ENCODE measurements around the gene COQ8B.

COQ8B gene

DNA sequence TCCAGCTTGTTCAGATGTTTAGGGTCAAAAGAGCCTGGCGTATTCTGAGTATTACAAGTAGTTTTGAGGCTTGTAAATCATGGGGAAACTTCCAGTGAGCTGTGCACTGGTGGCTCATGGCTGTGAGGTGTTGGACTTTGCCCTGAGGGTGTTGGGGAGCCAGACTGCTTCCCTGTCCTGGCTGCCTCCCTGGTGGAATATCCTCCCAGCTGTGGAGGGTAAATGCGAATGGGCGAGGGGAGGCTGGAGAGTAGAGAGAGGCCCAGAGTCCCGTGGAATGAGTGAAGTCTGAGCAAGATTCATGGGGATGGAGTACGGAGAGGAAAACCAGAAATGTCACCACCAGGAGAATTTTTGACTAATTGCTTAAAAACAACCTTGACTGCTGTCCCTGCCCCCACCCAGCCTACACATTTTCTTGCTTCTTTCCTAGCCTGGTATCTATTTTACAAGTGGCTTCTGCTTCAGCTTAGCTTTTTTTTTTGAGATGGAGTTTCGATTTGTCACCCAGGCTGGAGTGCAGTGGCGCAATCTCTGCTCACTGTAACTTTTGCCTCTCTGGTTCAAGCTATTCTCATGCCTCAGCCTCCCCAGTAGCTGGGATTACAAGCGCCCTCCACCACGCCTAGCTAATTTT is 38.0 kb upstream of the COQ8B start:
- no peaks in the 10 kb centered on the region for H3K9me3 ChIP-seq
- no peak overlapping the region for H3K4me3 ChIP-seq (ENCODE audit: low read depth in 1 of 2, low read length in 1 of 2)
- peaks cover 20% of the 10 kb centered on the region for H3K36me3 ChIP-seq
- H3K27me3 ChIP-seq = no peaks in the 10 kb centered on the region
- H3K27ac ChIP-seq = peak overlapping the region; percentile 72
- H3K4me1 ChIP-seq (ENCODE audit: control insufficient read depth in 1 of 2, insufficient read depth in 1 of 2, low read depth in 1 of 2, low read length in 1 of 2) = peaks cover 46 to 62% of the 10 kb centered on the region in 2 experiments
- TF ChIP-seq, protein P1, sequence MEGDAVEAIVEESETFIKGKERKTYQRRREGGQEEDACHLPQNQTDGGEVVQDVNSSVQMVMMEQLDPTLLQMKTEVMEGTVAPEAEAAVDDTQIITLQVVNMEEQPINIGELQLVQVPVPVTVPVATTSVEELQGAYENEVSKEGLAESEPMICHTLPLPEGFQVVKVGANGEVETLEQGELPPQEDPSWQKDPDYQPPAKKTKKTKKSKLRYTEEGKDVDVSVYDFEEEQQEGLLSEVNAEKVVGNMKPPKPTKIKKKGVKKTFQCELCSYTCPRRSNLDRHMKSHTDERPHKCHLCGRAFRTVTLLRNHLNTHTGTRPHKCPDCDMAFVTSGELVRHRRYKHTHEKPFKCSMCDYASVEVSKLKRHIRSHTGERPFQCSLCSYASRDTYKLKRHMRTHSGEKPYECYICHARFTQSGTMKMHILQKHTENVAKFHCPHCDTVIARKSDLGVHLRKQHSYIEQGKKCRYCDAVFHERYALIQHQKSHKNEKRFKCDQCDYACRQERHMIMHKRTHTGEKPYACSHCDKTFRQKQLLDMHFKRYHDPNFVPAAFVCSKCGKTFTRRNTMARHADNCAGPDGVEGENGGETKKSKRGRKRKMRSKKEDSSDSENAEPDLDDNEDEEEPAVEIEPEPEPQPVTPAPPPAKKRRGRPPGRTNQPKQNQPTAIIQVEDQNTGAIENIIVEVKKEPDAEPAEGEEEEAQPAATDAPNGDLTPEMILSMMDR (IDR thresholded peaks at IDR 0.05) = no peak

DNA sequence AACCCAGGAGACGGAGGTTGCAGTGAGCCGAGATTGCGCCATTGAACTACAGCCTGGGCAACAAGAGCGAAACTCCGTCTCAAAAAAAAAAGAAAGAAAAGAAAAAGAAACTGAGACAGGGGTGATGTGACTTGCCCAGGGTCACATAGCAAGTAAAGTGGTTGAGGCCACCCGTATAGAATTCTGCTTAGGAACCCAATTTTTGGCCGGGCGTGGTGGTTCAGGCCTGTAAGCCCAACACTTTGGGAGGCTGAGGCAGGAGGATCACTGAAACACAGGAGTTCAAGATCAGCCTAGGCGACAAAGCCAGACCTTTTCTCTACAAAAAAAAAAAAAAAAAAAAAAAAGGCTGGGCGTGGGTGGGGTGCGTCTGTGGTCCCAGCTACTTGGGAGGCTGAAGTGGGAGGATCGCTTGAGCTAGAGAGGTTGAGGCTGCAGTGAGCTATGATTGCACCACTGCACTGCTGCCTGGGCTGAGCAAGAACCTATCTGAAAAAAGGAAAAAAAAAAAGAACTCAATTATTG is 35.6 kb upstream of the COQ8B start:
- H3K4me3 ChIP-seq (ENCODE audit: low read depth in 1 of 2, low read length in 1 of 2) = peak overlapping the region in 1 of 2 experiments; percentile 81
- TF ChIP-seq, protein P1 (IDR thresholded peaks at IDR 0.05) = no peak
- H3K27me3 ChIP-seq = no peaks in the 10 kb centered on the region
- no peaks in the 10 kb centered on the region for H3K9me3 ChIP-seq
- peaks cover 2% of the 10 kb centered on the region for H3K36me3 ChIP-seq
- H3K27ac ChIP-seq = peak overlapping the region; percentile 91
- H3K4me1 ChIP-seq (ENCODE audit: control insufficient read depth in 1 of 2, insufficient read depth in 1 of 2, low read depth in 1 of 2, low read length in 1 of 2) = peaks cover 64 to 81% of the 10 kb centered on the region in 2 experiments

DNA sequence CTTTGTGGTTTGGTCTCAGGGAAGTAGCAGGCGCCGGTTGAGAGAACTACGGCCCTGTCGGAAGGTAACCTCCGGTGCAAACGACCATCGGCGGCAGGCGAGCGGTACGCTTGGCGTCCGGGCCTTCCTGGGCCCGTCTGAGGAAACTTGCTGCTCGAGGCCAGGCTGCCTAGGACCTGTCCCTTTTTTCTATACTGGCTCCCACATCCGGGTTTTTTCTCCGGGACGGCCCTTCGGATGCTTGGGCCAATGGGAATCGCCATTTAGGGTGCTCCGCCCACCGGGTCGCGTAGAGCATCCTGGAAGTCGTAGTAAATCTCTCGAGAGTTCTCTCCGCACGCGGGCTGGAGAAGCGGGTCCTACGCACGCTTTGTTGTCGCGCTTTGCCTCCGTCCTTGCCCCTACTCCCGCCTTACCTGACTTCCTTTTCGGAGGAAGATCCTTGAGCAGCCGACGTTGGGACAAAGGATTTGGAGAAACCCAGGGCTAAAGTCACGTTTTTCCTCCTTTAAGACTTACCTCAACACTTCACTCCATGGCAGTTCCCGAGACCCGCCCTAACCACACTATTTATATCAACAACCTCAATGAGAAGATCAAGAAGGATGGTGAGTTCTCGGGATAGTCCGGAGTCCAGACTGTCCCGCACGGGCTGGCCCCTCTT is 34.3 kb upstream of the COQ8B start, which contains the start of gene SNRPA:
SNRPA (plus strand) TSS at position 330 of the 664 bp plus-strand sequence; CDS start at position 536, 206 bp downstream.
- H3K4me1 ChIP-seq (ENCODE audit: control insufficient read depth in 1 of 2, insufficient read depth in 1 of 2, low read depth in 1 of 2, low read length in 1 of 2) = peaks cover 50 to 68% of the 10 kb centered on the region in 2 experiments

DNA sequence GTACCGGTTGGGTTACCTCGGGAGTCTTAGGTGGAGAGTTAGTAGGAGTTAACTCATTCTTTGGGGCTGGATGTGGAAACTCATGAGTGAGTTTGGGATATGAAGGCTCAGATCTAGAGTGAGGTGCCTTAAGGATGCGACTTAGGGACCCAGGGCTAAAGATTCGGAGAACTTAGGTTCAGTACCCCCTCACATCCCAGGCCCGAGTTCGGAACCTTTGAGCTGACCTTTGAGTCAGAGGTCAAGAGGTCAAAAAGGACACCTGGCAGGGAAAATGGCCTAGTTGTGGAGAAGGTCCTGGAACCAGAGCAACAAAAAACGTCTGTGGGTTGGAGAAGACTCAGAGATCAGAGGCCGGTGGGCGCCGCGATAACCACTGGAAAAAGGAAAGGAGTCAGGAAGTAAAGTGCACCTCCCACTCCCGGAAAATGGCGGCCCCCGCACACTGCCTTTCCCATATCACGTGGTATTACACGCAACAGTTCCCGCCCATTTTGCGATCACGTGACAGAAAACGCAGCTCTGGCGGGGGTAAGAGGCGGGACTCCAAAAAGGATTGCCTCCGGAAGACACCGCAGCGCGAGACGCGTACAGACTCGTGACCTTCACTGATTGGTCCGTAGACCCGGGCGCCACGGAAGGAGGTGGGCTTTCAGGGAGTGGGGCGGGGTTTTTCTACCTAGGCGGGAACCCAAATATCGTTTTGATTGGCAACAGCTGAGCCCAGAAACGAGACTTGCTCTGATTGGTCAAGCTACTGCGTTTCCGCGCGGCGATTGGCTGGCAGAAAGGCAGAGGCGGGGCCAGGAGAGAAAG is 33.6 kb upstream of the COQ8B start, which contains the start of gene ACTMAP:
ACTMAP (minus strand) TSS at position 420 of the 816 bp plus-strand sequence. CDS start 674 bp downstream, outside the sequence.
- Histone ChIP-seq H3K9me3 (no peaks in the 10 kb centered on the region), H3K36me3 (no peaks in the 10 kb centered on the region)

More for the DNA sequence above, 34.3 kb upstream of the COQ8B start, which contains the start of gene SNRPA:
- Histone ChIP-seq H3K9me3 (no peaks in the 10 kb centered on the region), H3K27ac (peak within 1 kb of the TSS; percentile 91), H3K4me3 (ENCODE audit: low read depth in 1 of 2, low read length in 1 of 2) (peak within 1 kb of the TSS; percentile 81 to 91), H3K36me3 (no peaks in the 10 kb centered on the region), H3K27me3 (no peaks in the 10 kb centered on the region)
- TF ChIP-seq, protein P1 (IDR thresholded peaks at IDR 0.05) = peak; percentile 3

More for the DNA sequence above, 33.6 kb upstream of the COQ8B start, which contains the start of gene ACTMAP:
- TF ChIP-seq, protein P1 (IDR thresholded peaks at IDR 0.05) = peak; percentile 22
- H3K4me3 ChIP-seq (ENCODE audit: low read depth in 1 of 2, low read length in 1 of 2) = peak within 1 kb of the TSS; percentile 81 to 91
- peak within 1 kb of the TSS; percentile 91 for H3K27ac ChIP-seq
- H3K4me1 ChIP-seq (ENCODE audit: control insufficient read depth in 1 of 2, insufficient read depth in 1 of 2, low read depth in 1 of 2, low read length in 1 of 2) = peaks cover 43 to 61% of the 10 kb centered on the region in 2 experiments
- H3K27me3 ChIP-seq = no peaks in the 10 kb centered on the region

Data from neutrophil (primary cell).